Suprapubic skin (tissue), 4 donors: ENCODE data around the gene SYNPO2L. TPM values are rescaled to one million over a fixed set of nuclear protein-coding genes. Genes with fewer than 3 reads are reported as not detected.

Experiments
- DNase-seq, 2 donors: peaks; one replicate each; pipeline ENCODE4 v3.0.0-alpha.2; 2019; ENCODE audit warnings: low spot score in 2 of 2
- H3K27ac ChIP-seq: fragments of 200-600 bp; sonication (generic); one replicate; pipeline ENCODE4 v1.5.1; 2019
- H3K27me3 ChIP-seq: fragments of 200-600 bp; sonication (generic); one replicate; pipeline ENCODE4 v1.5.1; 2019
- H3K36me3 ChIP-seq: fragments of 200-600 bp; sonication (generic); one replicate; pipeline ENCODE4 v1.5.1; 2019
- H3K4me1 ChIP-seq: fragments of 200-600 bp; sonication (generic); one replicate; pipeline ENCODE4 v1.5.1; 2019
- H3K4me3 ChIP-seq: fragments of 200-600 bp; sonication (generic); one replicate; pipeline ENCODE4 v1.5.1; 2019; ENCODE audit warnings: mild to moderate bottlenecking
- H3K9me3 ChIP-seq: fragments of 200-600 bp; sonication (generic); one replicate; pipeline ENCODE4 v1.5.1; 2019
- CTCF ChIP-seq, 2 donors: fragments of 200-600 bp in 1 of 2; fragments of 450-650 bp in 1 of 2; sonication (generic) in 1 of 2; IDR thresholded peaks; one replicate each; pipeline ENCODE4 v1.5.1; 2016 to 2019; ENCODE audit warnings: antibody characterized with exemption in 2 of 2, mild to moderate bottlenecking in 1 of 2, moderate library complexity in 1 of 2
- EP300 ChIP-seq: sonication (generic); formaldehyde crosslinking; IDR thresholded peaks from one replicate; pipeline ENCODE4 v1.6.1; 2017; ENCODE audit warnings: antibody characterized with exemption
- POLR2A ChIP-seq, 2 donors: fragments of 450-650 bp; IDR thresholded peaks; one replicate each; pipeline ENCODE4 v1.6.1; 2017; ENCODE audit warnings: antibody characterized with exemption in 2 of 2, mild to moderate bottlenecking in 2 of 2, moderate library complexity in 2 of 2
- POLR2AphosphoS5 ChIP-seq, 3 donors: sonication (generic); formaldehyde crosslinking; IDR thresholded peaks; one replicate each; pipeline ENCODE4 v1.6.1; 2017; ENCODE audit warnings: antibody characterized with exemption in 3 of 3
- WGBS: methylation state at CpG from one replicate; pipeline ENCODE4 v1.1.5; 2018; 5-methylcytosine and 5-hydroxymethylcytosine counted together
- total RNA-seq, 4 donors: library from RNA; depleted of rRNA; stranded (reverse); fragments of >200 nt; gene quantifications; one replicate each; pipeline ENCODE4 v1.1.0, GENCODE V29; 2016

SYNPO2L gene
- total RNA-seq, 4 donors from 2014 or later: not detected

- no peak overlapping the region for H3K4me3 ChIP-seq
- H3K27ac ChIP-seq: no peak overlapping the region
- no peaks in the 10 kb centered on the region for H3K27me3 ChIP-seq
- TF ChIP-seq EP300 (no peak), POLR2AphosphoS5 (IDR thresholded peaks at IDR 0.05) (no peak), POLR2A (IDR thresholded peaks at IDR 0.05) (no peak), CTCF (IDR thresholded peaks at IDR 0.05) (no peak)
- H3K36me3 ChIP-seq: no peaks in the 10 kb centered on the region
- DNase-seq: no peak
- 100% methylated on average over 1 of the region's 1 CpG for WGBS
- no peaks in the 10 kb centered on the region for H3K9me3 ChIP-seq
- peaks cover 13% of the 10 kb centered on the region for H3K4me1 ChIP-seq
Measured at GRCh38 chr10:73597346-73597745, 58.5 kb downstream of the SYNPO2L start.

Other genes starting within 250 kb of the SYNPO2L start
- gene ANXA7, start 242.0 kb downstream of the SYNPO2L start, total RNA-seq: 100 to 1,000 TPM in 2 of 4 donors, 10 to 100 TPM in 2; 93.5 to 153 (median 100) TPM
- 1 to 10 TPM; 1.9 to 6.4 (median 2.1) TPM for gene MSS51, start 222.5 kb downstream of the SYNPO2L start, total RNA-seq
- 10 to 100 TPM; 24.9 to 45.4 (median 30.5) TPM for gene PPP3CB, start 160.0 kb downstream of the SYNPO2L start, total RNA-seq
- 100 to 1,000 TPM in 1 of 4 donors, 10 to 100 TPM in 3; 52.2 to 110 (median 79.5) TPM for gene USP54, start 64.7 kb downstream of the SYNPO2L start, total RNA-seq
- gene MYOZ1, start 14.6 kb downstream of the SYNPO2L start, total RNA-seq: 1 to 10 TPM in 1 of 4 donors, under 1 TPM in 1, not detected in 2; 0.73 to 1.3 TPM
- 10 to 100 TPM in 1 of 4 donors, 1 to 10 TPM in 3; 2.1 to 10.1 (median 5.8) TPM for gene AGAP5, start 42.1 kb upstream of the SYNPO2L start, total RNA-seq
- gene SEC24C, start 88.3 kb upstream of the SYNPO2L start, total RNA-seq: 10 to 100 TPM; 68.8 to 74.4 (median 70.8) TPM
- 10 to 100 TPM; 12.7 to 26.0 (median 22.5) TPM for gene CHCHD1, start 126.0 kb upstream of the SYNPO2L start, total RNA-seq
- gene ZSWIM8, start 129.6 kb upstream of the SYNPO2L start, total RNA-seq: 100 to 1,000 TPM in 3 of 4 donors, 10 to 100 TPM in 1; 86.4 to 203 (median 121) TPM
- gene NDST2, start 155.6 kb upstream of the SYNPO2L start, total RNA-seq: 10 to 100 TPM; 27.4 to 56.5 (median 37.6) TPM
- 10 to 100 TPM; 16.9 to 35.2 (median 20.6) TPM for gene CAMK2G, start 218.5 kb upstream of the SYNPO2L start, total RNA-seq